Glutamatergic neuron (in vitro differentiated cells): ENCODE results near the gene DTNB. TPM values are rescaled to one million over a fixed set of nuclear protein-coding genes. Genes with fewer than 3 reads are reported as not detected.

Source experiments
- DNase-seq: peaks from one replicate; pipeline ENCODE4 v3.0.0; 2022
- H3K27ac Mint-ChIP-seq: one replicate; pipeline ENCODE4 v1.8.0; 2020; ENCODE audit warnings: mild to moderate bottlenecking, mixed read lengths, inconsistent platforms; ENCODE audit not compliant: unreplicated experiment
- H3K27me3 Mint-ChIP-seq: one replicate; pipeline ENCODE4 v1.8.0; 2020; ENCODE audit warnings: mild to moderate bottlenecking, moderate library complexity, mixed read lengths, inconsistent platforms; ENCODE audit not compliant: unreplicated experiment
- H3K36me3 Mint-ChIP-seq: one replicate; pipeline ENCODE4 v1.8.0; 2020; ENCODE audit warnings: mild to moderate bottlenecking, mixed read lengths, inconsistent platforms; ENCODE audit not compliant: unreplicated experiment
- H3K4me1 Mint-ChIP-seq: one replicate; pipeline ENCODE4 v1.8.0; 2020; ENCODE audit warnings: mild to moderate bottlenecking, low read depth, mixed read lengths, inconsistent platforms; ENCODE audit not compliant: unreplicated experiment
- H3K4me3 Mint-ChIP-seq: one replicate; pipeline ENCODE4 v1.8.0; 2020; ENCODE audit warnings: mild to moderate bottlenecking, mixed read lengths, inconsistent platforms; ENCODE audit not compliant: unreplicated experiment
- H3K9me3 Mint-ChIP-seq: one replicate; pipeline ENCODE4 v1.8.0; 2020; ENCODE audit warnings: mild to moderate bottlenecking, moderate library complexity, mixed read lengths, inconsistent platforms; ENCODE audit not compliant: unreplicated experiment
- CTCF ChIP-seq: fragments of 200-600 bp; sonication (generic); IDR thresholded peaks from one replicate; pipeline ENCODE4 v1.5.0; 2021; ENCODE audit not compliant: partially characterized antibody, unreplicated experiment
- total RNA-seq: library from RNA; stranded (reverse); fragmentation: NEBNext Ultra II Directional; extraction: Animal tissue kit (Norgen Biotek cat#: 25700); gene quantifications from one replicate; pipeline ENCODE4 v1.2.1, GENCODE V29; 2021; ENCODE audit not compliant: unreplicated experiment

Gene DTNB
- total RNA-seq, 1 donor from 2014 or later: 41.7 TPM

- peak overlapping the region; percentile 69 for H3K4me3 Mint-ChIP-seq
- peak; percentile 62 for DNase-seq
- peaks cover 1% of the 10 kb centered on the region for H3K9me3 Mint-ChIP-seq
- H3K4me1 Mint-ChIP-seq: peaks cover 15% of the 10 kb centered on the region
- peaks cover 5% of the 10 kb centered on the region for H3K27me3 Mint-ChIP-seq
- no peaks in the 10 kb centered on the region for H3K36me3 Mint-ChIP-seq
- no peak overlapping the region for H3K27ac Mint-ChIP-seq
- no peak for TF ChIP-seq CTCF
Observed at GRCh38 chr2:25339791-25340180, 333.6 kb downstream of the DTNB start.

- H3K36me3 Mint-ChIP-seq: no peaks in the 10 kb centered on the region
- peaks cover 15% of the 10 kb centered on the region for H3K4me1 Mint-ChIP-seq
- H3K4me3 Mint-ChIP-seq: peak overlapping the region; percentile 52
- TF ChIP-seq CTCF: no peak
- no peak for DNase-seq
- H3K27ac Mint-ChIP-seq: no peak overlapping the region
- peaks cover 1% of the 10 kb centered on the region for H3K9me3 Mint-ChIP-seq
- peaks cover 7% of the 10 kb centered on the region for H3K27me3 Mint-ChIP-seq
Observed at GRCh38 chr2:25339211-25339674, 334.1 kb downstream of the DTNB start.

- Mint-ChIP-seq H3K4me1 (peaks cover 15% of the 10 kb centered on the region), H3K4me3 (no peak overlapping the region), H3K9me3 (peaks cover 1% of the 10 kb centered on the region)
Observed at GRCh38 chr2:25338401-25338800, 335.0 kb downstream of the DTNB start.

GRCh38 chr2:25337891-25338290, 335.5 kb downstream of the DTNB start:
- Mint-ChIP-seq H3K4me1 (peaks cover 15% of the 10 kb centered on the region), H3K27me3 (peaks cover 4% of the 10 kb centered on the region), H3K4me3 (no peak overlapping the region), H3K9me3 (peaks cover 1% of the 10 kb centered on the region), H3K36me3 (no peaks in the 10 kb centered on the region), H3K27ac (no peak overlapping the region)
- no peak for DNase-seq
- no peak for TF ChIP-seq CTCF

More at GRCh38 chr2:25338401-25338800, 335.0 kb downstream of the DTNB start:
- Mint-ChIP-seq H3K36me3 (no peaks in the 10 kb centered on the region), H3K27ac (no peak overlapping the region), H3K27me3 (peaks cover 6% of the 10 kb centered on the region)
- no peak for TF ChIP-seq CTCF
- DNase-seq: no peak

GRCh38 chr2:25337276-25337675, 336.1 kb downstream of the DTNB start:
- no peaks in the 10 kb centered on the region for H3K36me3 Mint-ChIP-seq
- H3K4me1 Mint-ChIP-seq: peaks cover 15% of the 10 kb centered on the region
- TF ChIP-seq CTCF: no peak
- H3K27me3 Mint-ChIP-seq: peaks cover 4% of the 10 kb centered on the region
- H3K27ac Mint-ChIP-seq: no peak overlapping the region
- no peak for DNase-seq
- no peak overlapping the region for H3K4me3 Mint-ChIP-seq
- no peaks in the 10 kb centered on the region for H3K9me3 Mint-ChIP-seq
